MM.1S (cell line): ENCODE data around the gene SERTM1.

Experiments used
- DNase-seq: peaks from one replicate; pipeline ENCODE4 v3.0.0-alpha.2; 2015
- H2AFZ ChIP-seq: fragments of 300-600 bp; sonication (generic); 2 replicates; pipeline ENCODE4 v1.6.0; 2016; ENCODE audit warnings: antibody characterized with exemption, low read length
- H3F3A ChIP-seq: fragments of 300-600 bp; sonication (generic); 2 replicates; pipeline ENCODE4 v1.6.1; 2016; ENCODE audit warnings: mild to moderate bottlenecking, antibody characterized with exemption, low read length, moderate library complexity, mixed read lengths; ENCODE audit not compliant: insufficient read depth
- H3K27ac ChIP-seq: fragments of 300-600 bp; sonication (generic); 2 replicates; pipeline ENCODE4 v1.5.1; 2016; ENCODE audit warnings: mild to moderate bottlenecking, low read length
- H3K27me3 ChIP-seq: fragments of 300-600 bp; sonication (generic); replicated peaks from 2 replicates; pipeline ENCODE4 v1.6.0; 2016; ENCODE audit warnings: low read length; ENCODE audit not compliant: insufficient read depth
- H3K36me3 ChIP-seq: fragments of 300-600 bp; sonication (generic); replicated peaks from 2 replicates; pipeline ENCODE4 v1.6.1; 2016; ENCODE audit warnings: mild to moderate bottlenecking, low read length, mixed read lengths; ENCODE audit not compliant: insufficient read depth
- H3K4me1 ChIP-seq: fragments of 300-600 bp; sonication (generic); 2 replicates; pipeline ENCODE4 v1.6.1; 2016; ENCODE audit warnings: low read length, mixed read lengths
- H3K4me2 ChIP-seq: fragments of 300-600 bp; sonication (generic); 2 replicates; pipeline ENCODE4 v1.6.0; 2016; ENCODE audit warnings: low read depth, low read length
- H3K4me3 ChIP-seq: fragments of 300-600 bp; sonication (generic); 2 replicates; pipeline ENCODE4 v1.5.1; 2016; ENCODE audit warnings: low read length, mixed read lengths
- H3K79me2 ChIP-seq: fragments of 300-600 bp; sonication (generic); 2 replicates; pipeline ENCODE4 v1.6.1; 2016; ENCODE audit warnings: mixed run types, low read length, mixed read lengths
- H3K9ac ChIP-seq: fragments of 300-600 bp; sonication (generic); 2 replicates; pipeline ENCODE4 v1.6.1; 2016; ENCODE audit warnings: low read length, mixed read lengths
- H3K9me2 ChIP-seq: fragments of 300-600 bp; sonication (generic); replicated peaks from 2 replicates; pipeline ENCODE4 v1.6.1; 2016; ENCODE audit warnings: mild to moderate bottlenecking, low read length, mixed read lengths; ENCODE audit not compliant: insufficient read depth
- H3K9me3 ChIP-seq: fragments of 300-600 bp; sonication (generic); replicated peaks from 2 replicates; pipeline ENCODE4 v1.6.1; 2016; ENCODE audit warnings: mild to moderate bottlenecking, low read length, mixed read lengths; ENCODE audit not compliant: insufficient read depth
- H4K20me1 ChIP-seq: fragments of 300-600 bp; sonication (generic); 2 replicates; pipeline ENCODE4 v1.6.1; 2016; ENCODE audit warnings: mild to moderate bottlenecking, low read length, moderate library complexity, mixed read lengths; ENCODE audit not compliant: insufficient read depth
- CTCF ChIP-seq: fragments of 300-600 bp; sonication (generic); IDR thresholded peaks from 2 replicates; pipeline ENCODE4 v1.5.1; 2016; ENCODE audit warnings: antibody characterized with exemption, low read length, mixed read lengths
- EZH2 ChIP-seq: fragments of 300-600 bp; sonication (generic); optimal IDR thresholded peaks from 2 replicates; pipeline ENCODE3; 2017; ENCODE audit warnings: low read depth, mild to moderate bottlenecking, antibody characterized with exemption, low read length, mixed read lengths
- EZH2phosphoT487 ChIP-seq: fragments of 300-600 bp; sonication (generic); IDR thresholded peaks from 2 replicates; pipeline ENCODE4 v1.6.1; 2018; ENCODE audit warnings: antibody characterized with exemption, low read length

SERTM1 gene

GRCh38 chr13:36673352-36673751, 468 bp upstream of the SERTM1 start:
- no peak overlapping the region for H3K27ac ChIP-seq
- no peak overlapping the region for H3K4me2 ChIP-seq
- no peaks in the 10 kb centered on the region for H4K20me1 ChIP-seq
- H3F3A ChIP-seq: no peaks in the 10 kb centered on the region
- H3K4me3 ChIP-seq: no peak overlapping the region
- H3K4me1 ChIP-seq: no peaks in the 10 kb centered on the region
- H2AFZ ChIP-seq: no peak overlapping the region
- H3K36me3 ChIP-seq: no peaks in the 10 kb centered on the region
- no peaks in the 10 kb centered on the region for H3K9me3 ChIP-seq
- no peak for TF ChIP-seq EZH2
- TF ChIP-seq EZH2phosphoT487: no peak
- TF ChIP-seq CTCF: no peak
- H3K9ac ChIP-seq: no peak overlapping the region
- H3K9me2 ChIP-seq: no peaks in the 10 kb centered on the region
- no peak for DNase-seq
- H3K27me3 ChIP-seq: no peaks in the 10 kb centered on the region
- no peaks in the 10 kb centered on the region for H3K79me2 ChIP-seq

DNA sequence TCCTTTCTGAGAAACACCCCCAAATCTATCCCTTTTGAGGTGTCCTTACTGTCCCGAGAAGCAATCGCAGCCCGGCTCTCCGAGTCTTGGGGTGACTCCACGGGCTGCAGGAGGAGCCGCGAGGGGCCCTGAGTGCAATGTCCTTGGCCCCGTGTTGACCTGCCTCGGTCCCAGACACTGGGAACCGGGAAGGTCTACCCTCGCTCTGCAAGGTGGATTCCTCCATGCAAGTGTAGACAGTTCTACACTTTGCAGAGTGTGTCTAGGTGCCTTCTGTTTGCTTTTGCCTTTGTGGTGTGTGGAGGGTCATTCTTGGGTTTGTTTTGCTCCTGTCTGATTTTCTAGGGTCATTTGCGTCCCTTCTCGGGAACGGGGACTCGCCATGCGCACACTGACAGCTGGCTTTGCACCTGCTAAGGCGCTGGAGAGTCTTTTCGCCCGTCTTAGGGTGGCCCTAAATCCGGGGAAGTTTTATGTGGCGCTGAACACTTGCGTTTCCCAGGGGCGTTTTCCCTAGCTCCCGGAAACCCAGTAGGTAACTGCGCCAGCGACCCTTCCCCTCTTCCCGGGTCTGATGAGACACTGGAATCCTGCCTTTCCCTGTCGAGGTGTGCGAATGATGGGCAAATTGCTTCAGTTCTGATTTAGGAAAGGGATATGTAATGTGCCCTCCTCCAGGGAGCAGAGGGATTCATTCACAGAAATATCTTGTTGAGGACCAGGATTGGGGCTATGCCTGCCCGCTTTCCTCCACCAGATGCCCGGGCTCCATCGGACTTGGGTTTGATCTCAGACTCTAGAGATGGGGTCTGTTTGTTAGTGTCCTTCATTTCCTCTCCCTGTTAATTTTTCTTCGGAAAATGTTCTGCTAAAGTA, 755 bp downstream of the SERTM1 start:
- Histone ChIP-seq H3K9me3 (no peaks in the 10 kb centered on the region), H3K27ac (no peak overlapping the region), H3K27me3 (no peaks in the 10 kb centered on the region), H3K4me2 (no peak overlapping the region), H3K79me2 (no peaks in the 10 kb centered on the region), H3K9ac (no peak overlapping the region), H3K36me3 (no peaks in the 10 kb centered on the region), H4K20me1 (no peaks in the 10 kb centered on the region), H3K9me2 (no peaks in the 10 kb centered on the region), H2AFZ (no peak overlapping the region), H3K4me3 (no peak overlapping the region), H3F3A (no peaks in the 10 kb centered on the region), H3K4me1 (no peaks in the 10 kb centered on the region)
- no peak for DNase-seq
- TF ChIP-seq CTCF (no peak), EZH2 (no peak), EZH2phosphoT487 (no peak)

- TF ChIP-seq EZH2 (no peak), EZH2phosphoT487 (no peak), CTCF (no peak)
- Histone ChIP-seq H3K27ac (no peak overlapping the region), H3K9me3 (no peaks in the 10 kb centered on the region), H3K4me2 (no peak overlapping the region), H3K27me3 (no peaks in the 10 kb centered on the region), H3K36me3 (no peaks in the 10 kb centered on the region), H2AFZ (no peak overlapping the region), H3K79me2 (no peaks in the 10 kb centered on the region), H3K4me3 (no peak overlapping the region), H4K20me1 (no peaks in the 10 kb centered on the region), H3F3A (no peaks in the 10 kb centered on the region), H3K9me2 (no peaks in the 10 kb centered on the region), H3K9ac (no peak overlapping the region), H3K4me1 (no peaks in the 10 kb centered on the region)
- DNase-seq: no peak
These were observed 1.4 kb downstream of the SERTM1 start for GRCh38 chr13:36675213-36675536.
